Skeletal muscle satellite cell (primary cell): ENCODE measurements around the gene ZSCAN30.
A peak's percentile ranks its signal among the peaks of the same experiment; 100 is the strongest.

Source experiments
- H3K27me3 ChIP-seq: 2 replicates; pipeline ENCODE4 v1.7.0; 2013; ENCODE audit warnings: low read length; ENCODE audit not compliant: control insufficient read depth, insufficient read depth
- H3K36me3 ChIP-seq: 2 replicates; pipeline ENCODE4 v1.7.0; 2013; ENCODE audit warnings: mild to moderate bottlenecking, control low read depth, low read length; ENCODE audit not compliant: insufficient read depth
- H3K4me1 ChIP-seq: 2 replicates; pipeline ENCODE4 v1.7.0; 2013; ENCODE audit warnings: low read length; ENCODE audit not compliant: control insufficient read depth, insufficient read depth
- H3K4me2 ChIP-seq: 2 replicates; pipeline ENCODE4 v1.7.0; 2013; ENCODE audit warnings: mild to moderate bottlenecking, low read length
- H3K4me3 ChIP-seq: 2 replicates; pipeline ENCODE4 v1.7.0; 2013; ENCODE audit warnings: low read length
- H3K9ac ChIP-seq: 2 replicates; pipeline ENCODE4 v1.7.0; 2013; ENCODE audit warnings: mild to moderate bottlenecking, low read depth, low read length, moderate library complexity
- H3K9me3 ChIP-seq: replicated peaks from 2 replicates; pipeline ENCODE4 v1.7.0; 2013; ENCODE audit warnings: mild to moderate bottlenecking, control low read depth, low read length

Gene ZSCAN30

DNA sequence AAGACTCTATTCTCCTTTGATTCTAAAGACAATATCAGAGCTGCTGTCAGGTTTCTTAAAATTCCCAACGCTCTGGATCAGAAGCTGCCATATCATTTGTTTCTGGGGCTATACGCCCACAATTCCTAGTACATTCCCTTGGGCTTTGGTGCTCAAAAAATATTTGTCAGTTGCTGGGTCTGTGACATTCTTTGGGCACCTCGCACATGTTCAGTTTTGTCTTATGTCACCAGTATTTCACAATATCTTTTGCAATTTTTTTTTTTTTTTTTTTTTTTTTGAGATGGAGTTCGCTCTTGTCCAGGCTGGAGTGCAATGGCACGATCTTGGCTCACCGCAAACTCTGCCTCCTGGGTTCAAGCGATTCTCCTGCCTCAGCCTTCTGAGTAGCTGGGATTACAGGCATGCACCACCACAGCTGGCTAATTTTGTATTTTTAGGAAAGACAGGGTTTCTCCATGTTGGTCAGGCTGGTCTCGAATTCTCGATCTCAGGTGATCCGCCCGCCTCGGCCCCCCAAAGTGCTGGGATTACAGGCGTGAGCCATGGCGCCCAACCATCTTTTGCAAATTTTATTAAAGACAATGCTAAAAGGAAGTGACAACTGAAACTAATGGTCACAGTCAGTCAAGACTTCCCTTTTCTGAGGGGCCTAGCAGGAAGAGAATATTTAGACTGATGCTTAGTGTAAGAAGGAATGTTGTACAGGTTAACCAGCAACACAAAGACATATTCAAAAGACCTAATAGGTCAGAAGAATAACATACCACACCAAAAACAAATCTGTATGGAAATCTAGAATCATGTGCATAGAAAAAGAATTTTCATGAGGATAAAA is 42.4 kb downstream of the ZSCAN30 start:
- H3K4me1 ChIP-seq: no peaks in the 10 kb centered on the region
- H3K36me3 ChIP-seq: peaks cover 67% of the 10 kb centered on the region
- H3K9me3 ChIP-seq: peaks cover 55% of the 10 kb centered on the region
- no peaks in the 10 kb centered on the region for H3K27me3 ChIP-seq
- no peak overlapping the region for H3K4me2 ChIP-seq
- no peak overlapping the region for H3K9ac ChIP-seq
- no peak overlapping the region for H3K4me3 ChIP-seq

- Histone ChIP-seq H3K4me1 (no peaks in the 10 kb centered on the region), H3K27me3 (no peaks in the 10 kb centered on the region), H3K4me3 (no peak overlapping the region), H3K36me3 (peaks cover 69% of the 10 kb centered on the region), H3K9me3 (peaks cover 51% of the 10 kb centered on the region), H3K4me2 (no peak overlapping the region), H3K9ac (no peak overlapping the region)
Observed at GRCh38 chr18:35246831-35247230, 43.2 kb downstream of the ZSCAN30 start.

DNA sequence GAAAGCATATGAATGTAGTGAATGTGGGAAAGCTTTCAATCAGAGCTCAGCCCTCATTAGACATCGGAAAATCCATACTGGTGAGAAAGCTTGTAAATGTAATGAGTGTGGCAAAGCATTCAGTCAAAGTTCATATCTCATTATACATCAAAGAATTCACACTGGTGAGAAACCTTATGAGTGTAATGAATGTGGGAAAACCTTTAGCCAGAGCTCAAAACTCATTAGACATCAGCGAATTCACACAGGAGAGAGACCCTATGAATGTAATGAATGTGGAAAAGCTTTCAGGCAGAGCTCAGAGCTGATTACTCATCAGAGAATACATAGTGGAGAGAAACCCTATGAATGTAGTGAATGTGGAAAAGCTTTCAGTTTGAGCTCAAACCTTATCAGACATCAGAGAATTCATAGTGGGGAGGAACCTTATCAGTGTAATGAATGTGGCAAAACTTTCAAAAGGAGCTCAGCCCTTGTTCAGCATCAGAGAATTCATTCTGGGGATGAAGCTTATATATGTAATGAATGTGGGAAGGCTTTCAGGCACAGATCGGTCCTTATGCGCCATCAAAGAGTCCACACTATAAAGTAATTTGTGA is 44.2 kb downstream of the ZSCAN30 start:
- no peaks in the 10 kb centered on the region for H3K4me1 ChIP-seq
- no peak overlapping the region for H3K4me2 ChIP-seq
- H3K4me3 ChIP-seq: no peak overlapping the region
- no peak overlapping the region for H3K9ac ChIP-seq
- peaks cover 69% of the 10 kb centered on the region for H3K36me3 ChIP-seq
- no peaks in the 10 kb centered on the region for H3K27me3 ChIP-seq
- H3K9me3 ChIP-seq: peaks cover 44% of the 10 kb centered on the region

- H3K36me3 ChIP-seq: peaks cover 64% of the 10 kb centered on the region
- H3K4me1 ChIP-seq: peaks cover 4% of the 10 kb centered on the region
- H3K4me3 ChIP-seq: no peak overlapping the region
- no peak overlapping the region for H3K4me2 ChIP-seq
- no peaks in the 10 kb centered on the region for H3K27me3 ChIP-seq
- H3K9me3 ChIP-seq: peaks cover 44% of the 10 kb centered on the region
- no peak overlapping the region for H3K9ac ChIP-seq
Observed at GRCh38 chr18:35244671-35245070, 45.4 kb downstream of the ZSCAN30 start.

DNA sequence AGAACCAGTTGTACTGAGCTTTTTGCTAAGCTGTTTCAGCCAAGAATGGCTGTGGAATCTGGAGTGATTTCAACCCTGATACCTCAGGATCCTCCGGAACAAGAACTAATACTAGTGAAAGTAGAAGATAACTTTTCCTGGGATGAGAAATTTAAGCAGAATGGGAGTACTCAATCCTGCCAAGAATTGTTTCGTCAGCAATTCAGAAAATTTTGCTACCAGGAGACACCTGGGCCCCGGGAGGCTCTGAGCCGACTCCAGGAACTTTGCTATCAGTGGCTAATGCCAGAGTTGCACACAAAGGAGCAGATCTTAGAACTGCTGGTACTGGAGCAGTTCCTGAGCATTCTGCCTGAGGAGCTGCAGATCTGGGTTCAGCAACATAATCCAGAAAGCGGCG is 47.6 kb downstream of the ZSCAN30 start:
- peaks cover 51% of the 10 kb centered on the region for H3K36me3 ChIP-seq
- H3K4me2 ChIP-seq: no peak overlapping the region
- peaks cover 44% of the 10 kb centered on the region for H3K9me3 ChIP-seq
- no peak overlapping the region for H3K9ac ChIP-seq
- no peaks in the 10 kb centered on the region for H3K27me3 ChIP-seq
- H3K4me1 ChIP-seq: peaks cover 4% of the 10 kb centered on the region
- H3K4me3 ChIP-seq: peak overlapping the region; percentile 78

DNA sequence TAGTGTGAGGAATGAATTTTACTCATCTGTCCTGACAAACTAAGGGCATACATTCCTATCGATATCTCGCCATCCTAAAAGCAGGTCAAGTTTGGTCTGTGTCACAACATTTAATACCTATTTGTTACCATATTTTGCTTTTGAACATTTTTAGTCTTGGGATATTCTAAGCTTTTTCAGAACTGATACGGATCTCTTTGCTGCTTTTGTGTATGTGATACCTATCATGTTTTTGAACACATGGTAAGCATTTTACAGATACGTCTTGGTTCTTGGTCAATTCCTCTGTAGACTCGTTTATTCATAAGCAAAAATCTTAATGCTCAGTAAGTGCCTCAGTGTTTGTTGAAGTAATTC is 48.6 kb downstream of the ZSCAN30 start:
- Histone ChIP-seq H3K27me3 (no peaks in the 10 kb centered on the region), H3K9ac (peak overlapping the region; percentile 98), H3K36me3 (peaks cover 41% of the 10 kb centered on the region), H3K4me2 (peak overlapping the region; percentile 85), H3K4me3 (peak overlapping the region; percentile 78), H3K9me3 (peaks cover 34% of the 10 kb centered on the region), H3K4me1 (peaks cover 4% of the 10 kb centered on the region)

GRCh38 chr18:35240664-35241447 is 49.2 kb downstream of the ZSCAN30 start, which contains the start of gene ZNF397:
Gene ZNF397, plus strand, starts transcription at chr18:35241034. Its CDS starts 1,437 bp downstream, at chr18:35242471.
- Histone ChIP-seq H3K4me3 (peak within 1 kb of the TSS; percentile 78), H3K9me3 (peaks cover 30% of the 10 kb centered on the region), H3K36me3 (peaks cover 35% of the 10 kb centered on the region), H3K4me1 (peaks cover 4% of the 10 kb centered on the region), H3K4me2 (peak within 1 kb of the TSS; percentile 85), H3K27me3 (no peaks in the 10 kb centered on the region), H3K9ac (peak within 1 kb of the TSS; percentile 98)

- peaks cover 22% of the 10 kb centered on the region for H3K36me3 ChIP-seq
- no peaks in the 10 kb centered on the region for H3K27me3 ChIP-seq
- H3K4me2 ChIP-seq: no peak overlapping the region
- no peak overlapping the region for H3K9ac ChIP-seq
- peaks cover 18% of the 10 kb centered on the region for H3K9me3 ChIP-seq
- H3K4me1 ChIP-seq: peaks cover 4% of the 10 kb centered on the region
- no peak overlapping the region for H3K4me3 ChIP-seq
Observed at GRCh38 chr18:35239314-35239713, 50.7 kb downstream of the ZSCAN30 start.

GRCh38 chr18:35236571-35237363 is 53.3 kb downstream of the ZSCAN30 start:
- no peak overlapping the region for H3K4me2 ChIP-seq

DNA sequence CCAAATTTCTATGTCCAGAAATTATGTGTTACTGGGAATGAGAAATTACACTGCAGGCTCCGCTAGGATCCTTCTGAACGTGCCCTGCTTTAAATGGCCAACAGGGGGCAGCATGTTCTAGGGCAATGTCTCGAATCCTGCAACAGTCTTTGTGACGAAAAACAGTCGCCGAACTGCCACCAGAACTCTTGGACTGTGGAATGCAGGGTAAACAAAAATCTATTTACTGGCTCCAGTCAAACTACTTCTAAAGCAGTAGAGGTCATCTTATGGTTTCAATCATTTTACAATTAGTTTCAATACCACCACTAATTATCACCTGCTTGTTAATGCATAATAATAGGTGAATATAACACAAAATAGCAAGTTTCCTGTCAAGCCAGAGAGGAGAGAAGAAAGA is 59.0 kb downstream of the ZSCAN30 start:
- Histone ChIP-seq H3K27me3 (no peaks in the 10 kb centered on the region), H3K4me2 (peak overlapping the region; percentile 76), H3K9me3 (no peaks in the 10 kb centered on the region), H3K9ac (peak overlapping the region; percentile 20), H3K4me1 (no peaks in the 10 kb centered on the region), H3K36me3 (no peaks in the 10 kb centered on the region), H3K4me3 (peak overlapping the region; percentile 55)

More at GRCh38 chr18:35236571-35237363, 53.3 kb downstream of the ZSCAN30 start:
- H3K27me3 ChIP-seq: no peaks in the 10 kb centered on the region
- no peaks in the 10 kb centered on the region for H3K9me3 ChIP-seq
- no peak overlapping the region for H3K4me3 ChIP-seq
- no peaks in the 10 kb centered on the region for H3K36me3 ChIP-seq
- H3K9ac ChIP-seq: no peak overlapping the region
- peaks cover 4% of the 10 kb centered on the region for H3K4me1 ChIP-seq

- H3K4me3 ChIP-seq: no peak overlapping the region
- H3K9me3 ChIP-seq: no peaks in the 10 kb centered on the region
- H3K27me3 ChIP-seq: peaks cover 5% of the 10 kb centered on the region
- H3K4me1 ChIP-seq: no peaks in the 10 kb centered on the region
- H3K4me2 ChIP-seq: no peak overlapping the region
- no peak overlapping the region for H3K9ac ChIP-seq
- H3K36me3 ChIP-seq: no peaks in the 10 kb centered on the region
Observed at GRCh38 chr18:35227254-35227653, 62.8 kb downstream of the ZSCAN30 start.
